GM19023 (cell line): ENCODE results near the gene GRID1.

Experiments
- ATAC-seq: cut with Tn5 transposase; IDR thresholded peaks from one replicate; pipeline ENCODE4 v1.9.1; 2021; ENCODE audit warnings: mild to moderate bottlenecking, moderate library complexity; ENCODE audit not compliant: unreplicated experiment

The GRID1 gene

DNA sequence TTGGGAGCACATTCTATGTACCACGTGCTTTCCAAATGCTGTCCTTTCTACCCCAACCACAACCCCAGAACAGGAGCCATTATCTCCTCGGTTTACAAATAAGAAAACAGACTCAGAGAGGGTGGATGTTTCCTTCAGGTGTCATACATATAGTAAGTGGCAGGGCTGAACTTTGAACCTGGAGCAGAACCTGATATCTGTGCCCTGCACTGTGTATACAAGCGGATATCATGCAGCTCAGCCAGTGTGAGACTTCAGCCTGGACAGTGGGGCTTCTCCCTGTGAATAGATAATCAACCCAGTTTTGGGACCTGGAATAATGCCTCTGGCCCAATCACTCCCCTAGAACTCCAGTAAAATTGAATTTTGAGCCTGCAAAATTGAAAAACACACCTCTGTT lies 341.1 kb downstream of the GRID1 start:
- no peak for ATAC-seq

DNA sequence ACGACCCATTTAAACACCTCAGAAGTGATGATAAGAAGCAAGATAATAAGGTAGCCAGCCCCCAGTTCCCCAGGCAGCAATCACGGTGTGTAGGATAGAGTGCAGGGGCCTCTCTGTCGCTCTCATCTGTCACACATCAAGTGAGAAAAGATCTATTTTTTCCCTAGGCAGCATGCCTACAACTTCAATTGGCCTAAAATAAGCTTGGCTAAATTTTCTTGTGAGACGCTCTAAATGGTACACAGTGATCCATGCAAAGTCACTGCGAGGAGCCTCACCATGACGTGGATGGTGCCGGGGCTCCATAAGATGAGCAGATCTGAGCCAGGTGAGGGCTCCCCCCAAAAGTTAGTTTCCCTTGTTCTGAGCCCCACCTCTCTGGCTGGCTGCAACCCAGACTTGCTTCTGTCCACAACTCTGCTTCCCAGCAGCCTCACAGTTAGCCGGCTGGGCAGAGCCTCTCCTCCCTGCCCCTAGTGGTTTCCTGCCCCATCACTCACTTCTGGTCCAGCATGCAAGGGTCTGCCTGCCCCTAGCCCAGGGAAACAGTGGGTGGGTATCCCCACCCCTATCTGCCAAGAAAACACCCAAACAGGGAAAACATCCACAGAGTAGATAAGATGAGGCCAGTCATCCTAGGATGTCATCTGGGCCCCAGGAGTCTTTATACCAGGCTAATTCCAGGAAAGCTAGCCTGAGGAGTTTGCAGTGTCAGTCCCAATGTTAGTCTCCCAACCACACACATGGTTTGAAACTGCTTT lies 342.1 kb downstream of the GRID1 start:
- ATAC-seq: no peak

DNA sequence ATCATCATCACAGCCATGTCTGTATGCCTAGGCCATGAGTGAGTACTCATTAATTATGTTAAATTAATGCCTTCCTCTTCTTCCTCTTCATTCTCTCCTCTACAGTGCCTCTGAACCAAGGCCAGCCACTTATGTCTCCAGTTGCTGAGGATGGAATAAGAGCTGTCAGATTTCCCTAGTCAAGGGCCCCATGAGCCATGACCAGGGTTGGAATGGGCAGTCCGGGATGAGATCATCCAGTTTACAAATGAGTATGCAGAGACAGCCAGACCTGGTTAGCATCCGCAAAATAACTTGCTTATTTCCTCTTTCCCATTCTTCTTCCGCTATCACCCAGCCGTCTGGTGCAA lies 342.7 kb downstream of the GRID1 start:
- no peak for ATAC-seq

DNA sequence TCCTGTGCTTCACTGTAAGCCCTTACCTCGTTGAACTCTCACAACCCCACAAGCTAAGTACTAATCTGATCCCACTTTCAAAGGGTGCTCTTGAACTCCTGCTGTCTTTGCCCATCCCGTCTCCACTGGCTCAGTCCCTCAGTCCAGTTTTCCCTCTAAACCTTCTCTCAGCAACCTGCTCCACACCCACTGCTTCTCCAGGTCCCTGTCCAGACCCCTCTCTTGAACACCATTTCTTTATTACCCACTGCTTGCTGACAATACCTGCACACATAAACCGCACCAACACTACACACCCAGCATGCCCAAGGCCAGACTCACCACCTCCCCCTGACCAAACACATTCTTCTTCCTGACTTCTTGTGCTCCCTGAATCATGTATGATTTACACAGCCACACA lies 343.3 kb downstream of the GRID1 start:
- no peak for ATAC-seq

DNA sequence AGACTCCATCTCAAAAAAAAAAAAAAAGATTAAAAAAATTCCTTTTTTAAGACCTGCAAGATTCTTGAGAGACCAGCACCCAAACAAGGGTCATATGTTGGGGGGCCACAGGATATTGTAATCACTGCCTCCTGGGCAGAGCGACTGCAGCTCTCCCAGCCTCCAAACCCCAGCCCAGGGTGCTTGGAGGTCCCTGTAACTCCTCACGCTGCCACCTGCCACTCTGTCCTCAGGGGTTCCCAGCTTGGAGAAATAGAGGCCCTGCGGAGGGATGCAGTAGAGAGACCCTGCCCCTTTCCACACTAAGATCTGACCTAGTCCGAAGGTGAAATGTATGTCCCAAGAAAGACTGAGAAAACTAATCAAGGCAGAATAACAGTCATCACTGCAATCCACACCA lies 343.7 kb downstream of the GRID1 start:
- ATAC-seq: no peak

DNA sequence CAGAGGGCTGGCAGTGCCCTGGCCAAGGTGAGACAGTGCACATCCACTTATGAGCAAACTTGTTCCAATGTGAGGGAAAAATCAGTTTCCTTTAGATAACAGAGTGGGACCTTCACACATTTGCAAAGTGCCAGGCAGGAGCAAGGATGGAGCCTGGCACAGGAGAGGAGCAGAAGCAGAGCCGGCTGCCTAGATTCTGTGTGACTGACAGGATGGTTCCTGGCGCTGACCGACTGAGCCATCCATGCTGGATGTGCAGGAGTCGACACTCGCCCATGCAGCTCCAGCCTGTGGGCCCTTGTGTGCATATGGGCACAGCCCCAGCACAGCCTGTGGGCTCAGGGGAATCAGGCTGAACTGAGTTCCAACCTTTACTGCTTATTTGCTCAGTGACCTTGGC lies 346.5 kb downstream of the GRID1 start:
- ATAC-seq: no peak

DNA sequence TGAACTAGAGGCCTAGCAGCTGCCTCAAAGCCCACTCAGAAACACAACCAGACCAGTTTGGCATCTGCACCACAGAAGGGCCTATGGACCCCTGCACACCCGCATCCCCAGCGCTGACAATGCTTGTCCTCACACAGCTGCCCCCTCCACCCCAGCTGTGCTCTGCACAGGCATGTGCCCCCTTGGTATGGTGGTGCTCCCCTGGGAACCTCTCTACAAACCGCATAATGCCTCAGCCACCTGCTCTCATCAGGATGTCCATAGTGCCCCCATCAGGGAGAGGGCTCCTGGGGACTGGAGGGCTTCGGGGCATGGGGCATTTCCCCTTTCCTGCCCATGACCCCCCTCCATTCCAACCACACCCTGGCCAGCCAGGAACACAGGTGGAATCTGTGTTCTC lies 347.5 kb downstream of the GRID1 start:
- no peak for ATAC-seq

DNA sequence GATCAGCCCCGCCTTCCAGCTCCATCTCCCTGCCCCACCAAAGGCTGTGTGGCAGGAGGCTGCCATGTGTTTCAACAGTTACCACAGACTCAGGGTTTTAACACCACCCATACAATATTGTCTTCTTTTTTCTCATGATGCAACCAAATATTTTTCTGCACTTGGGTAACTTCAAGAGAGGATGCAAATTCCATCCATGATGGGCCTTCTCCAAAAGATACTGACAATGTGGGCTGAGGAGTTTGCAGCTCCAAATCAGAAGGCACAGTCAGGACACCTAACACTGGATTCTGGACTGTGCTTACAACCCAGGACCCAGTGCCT lies 347.9 kb downstream of the GRID1 start:
- no peak for ATAC-seq

DNA sequence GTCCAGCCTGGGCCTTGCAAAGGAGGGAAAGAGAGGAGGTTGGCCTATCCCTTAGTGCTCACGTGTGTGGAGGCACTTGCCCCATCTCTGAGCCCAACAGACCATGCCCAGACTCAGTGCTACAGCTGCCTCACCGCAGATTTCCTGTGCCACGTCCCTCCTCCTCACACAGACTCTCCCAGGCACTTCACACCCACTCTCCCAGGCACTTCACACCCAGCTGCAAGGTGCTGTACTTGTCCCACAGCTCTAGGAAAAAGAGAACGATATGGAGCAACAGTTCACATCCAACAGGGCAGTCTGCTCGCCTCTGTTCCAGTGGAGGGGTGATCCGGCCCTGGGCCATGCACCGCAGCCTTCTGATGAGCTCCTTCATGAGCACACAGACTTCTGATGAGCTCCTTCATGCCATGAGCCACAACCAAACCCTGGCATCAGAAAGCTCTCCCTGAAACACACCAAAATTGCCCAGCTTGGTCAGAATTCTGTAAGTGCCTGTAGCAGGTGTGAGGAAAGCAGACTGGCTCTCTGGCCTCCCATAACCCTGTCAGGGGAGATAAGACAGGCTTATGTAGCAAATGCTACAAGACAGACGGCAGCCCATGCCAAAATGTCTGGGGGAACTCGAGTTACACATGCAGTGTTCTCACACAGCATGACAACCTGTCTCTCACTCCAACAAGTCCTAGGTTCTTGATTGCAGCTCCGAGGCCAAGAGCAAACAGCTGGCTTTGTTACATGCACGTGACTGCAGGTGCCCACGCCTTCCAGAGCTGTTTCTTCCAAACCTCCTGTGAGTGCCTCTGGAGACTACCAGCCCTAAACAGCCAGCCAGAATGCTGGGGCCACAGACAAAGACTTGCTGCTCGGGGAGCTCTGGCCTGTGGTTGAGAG lies 348.5 kb downstream of the GRID1 start:
- ATAC-seq: no peak

DNA sequence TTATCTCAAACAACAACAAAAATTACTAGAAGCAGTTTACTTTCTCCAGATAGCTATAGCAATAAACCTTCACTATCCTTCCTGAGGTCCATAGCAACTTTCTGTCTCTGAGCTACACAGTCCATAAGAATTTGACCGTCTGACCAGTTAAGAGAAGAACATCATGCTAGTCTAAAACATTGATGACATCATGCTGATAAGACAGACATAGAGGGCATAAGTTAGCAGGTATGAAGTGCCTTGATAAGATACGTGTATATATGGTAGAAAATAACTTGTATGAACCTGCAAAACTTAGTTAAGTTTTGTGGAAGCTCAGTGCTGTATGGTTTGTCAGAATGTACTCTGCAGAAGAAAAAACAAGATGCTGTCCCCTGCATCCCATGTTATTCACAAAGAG lies 353.0 kb downstream of the GRID1 start:
- no peak for ATAC-seq

DNA sequence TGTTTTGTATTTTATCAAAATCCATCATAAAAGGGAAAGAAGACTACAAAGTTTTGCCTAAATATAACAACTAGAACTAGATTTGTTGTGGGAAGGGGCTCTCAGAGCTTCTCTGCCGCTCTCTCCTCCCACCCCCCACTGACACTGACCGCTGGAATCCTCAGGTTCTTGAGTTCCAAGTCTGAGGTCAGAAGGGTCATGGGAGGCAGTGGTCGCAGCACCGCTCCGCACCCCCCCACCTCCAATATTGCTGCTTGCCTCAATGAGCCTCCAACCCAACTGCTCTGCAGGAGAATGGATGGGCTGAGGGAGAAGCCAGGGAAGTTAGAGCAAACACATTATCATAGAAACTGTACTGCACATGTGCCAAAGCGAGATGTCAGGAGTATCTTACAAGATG lies 359.4 kb downstream of the GRID1 start:
- no peak for ATAC-seq

DNA sequence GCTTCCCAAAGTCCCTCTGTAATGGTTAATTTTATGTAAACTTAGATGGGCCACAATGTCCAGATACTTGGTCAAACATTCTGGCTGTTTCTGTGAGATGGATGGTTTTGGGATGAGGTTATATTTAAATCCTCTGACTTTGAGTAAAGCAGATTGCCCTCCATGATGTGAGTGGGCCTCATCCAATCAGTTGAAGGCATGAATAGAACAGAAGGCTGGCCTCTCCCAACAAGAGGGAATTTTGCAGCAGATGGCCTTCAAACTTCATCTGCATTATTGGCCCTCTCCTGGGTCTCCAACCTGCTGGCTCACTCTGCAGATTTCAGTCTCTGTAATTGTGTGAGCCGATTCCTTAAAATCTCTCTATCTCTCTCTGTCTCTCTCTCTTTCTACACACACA lies 362.3 kb downstream of the GRID1 start:
- no peak for ATAC-seq

DNA sequence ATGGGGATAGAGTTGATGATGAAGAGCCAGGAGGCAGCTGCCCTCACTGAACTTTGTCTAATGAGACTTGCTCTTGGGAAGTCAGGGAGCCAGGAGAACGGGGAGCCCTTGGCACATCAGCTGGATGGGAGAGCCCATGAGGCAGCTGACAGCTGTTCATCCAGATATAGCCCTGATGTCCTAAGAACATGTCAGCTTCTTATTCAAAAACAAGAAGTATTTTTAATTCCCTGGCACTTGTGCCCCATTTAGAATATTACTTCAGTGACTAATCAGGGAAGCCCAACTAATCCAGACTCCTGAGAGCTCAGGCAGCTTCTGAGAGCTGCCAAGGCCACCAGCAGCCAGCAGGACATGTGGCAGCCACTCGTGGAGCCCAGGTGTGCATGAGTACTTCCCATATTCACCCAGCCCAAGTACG lies 363.4 kb downstream of the GRID1 start:
- ATAC-seq: no peak

DNA sequence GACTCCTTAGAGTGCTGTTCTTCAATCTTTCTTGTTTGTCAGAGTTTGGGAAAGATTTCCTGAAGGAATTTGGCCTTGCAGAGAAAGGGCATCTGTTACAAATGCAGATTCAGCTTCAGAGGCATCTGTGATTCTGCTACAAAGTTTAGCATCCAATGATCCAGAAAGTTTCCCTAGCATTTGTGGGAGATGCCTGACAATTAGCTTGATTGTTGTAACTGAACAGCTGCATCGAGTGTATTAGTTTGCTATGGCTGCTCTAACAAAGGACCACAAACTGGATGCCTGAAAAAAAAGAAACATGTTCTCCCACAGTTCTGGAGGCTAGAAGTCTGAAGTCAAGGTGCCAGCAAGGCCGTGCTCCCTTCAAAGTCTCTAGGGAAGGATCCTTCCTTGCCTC lies 365.1 kb downstream of the GRID1 start:
- no peak for ATAC-seq

DNA sequence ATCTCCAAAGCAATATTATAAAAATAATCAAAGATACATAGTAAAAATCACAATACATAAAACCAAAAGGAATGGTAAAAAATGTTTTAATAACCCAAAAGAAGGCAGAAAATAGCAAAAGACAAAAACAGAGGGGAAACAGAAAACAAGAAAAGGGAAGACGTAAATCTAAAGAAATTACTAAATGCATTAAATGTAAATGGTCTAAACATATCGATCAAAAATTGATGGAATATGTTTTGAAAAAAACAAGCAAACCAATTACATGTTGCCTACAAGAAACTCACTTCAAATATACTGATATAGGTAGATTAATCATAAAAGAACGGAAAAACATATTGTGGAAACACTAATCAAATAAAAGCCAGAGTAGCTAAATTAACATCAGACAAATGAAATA lies 369.1 kb downstream of the GRID1 start:
- ATAC-seq: no peak

DNA sequence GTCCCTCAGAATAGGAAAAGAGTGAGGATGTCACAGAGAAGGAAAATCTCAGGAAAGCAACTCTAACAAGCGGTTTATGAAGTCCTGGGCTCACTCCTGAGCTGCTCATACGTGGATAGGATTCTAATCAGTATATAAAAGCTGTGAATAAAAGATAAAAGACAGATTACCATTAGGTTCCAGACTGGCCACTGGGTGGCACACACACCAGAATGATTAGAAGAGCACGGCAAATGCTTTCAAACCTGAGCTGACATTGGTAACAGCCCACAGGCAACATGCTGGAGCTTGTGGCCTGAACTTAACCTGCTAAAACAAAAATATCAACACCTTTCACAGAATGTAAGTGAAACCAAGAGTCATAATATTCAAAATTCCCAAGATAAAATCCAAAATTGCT lies 370.8 kb downstream of the GRID1 start:
- no peak for ATAC-seq

DNA sequence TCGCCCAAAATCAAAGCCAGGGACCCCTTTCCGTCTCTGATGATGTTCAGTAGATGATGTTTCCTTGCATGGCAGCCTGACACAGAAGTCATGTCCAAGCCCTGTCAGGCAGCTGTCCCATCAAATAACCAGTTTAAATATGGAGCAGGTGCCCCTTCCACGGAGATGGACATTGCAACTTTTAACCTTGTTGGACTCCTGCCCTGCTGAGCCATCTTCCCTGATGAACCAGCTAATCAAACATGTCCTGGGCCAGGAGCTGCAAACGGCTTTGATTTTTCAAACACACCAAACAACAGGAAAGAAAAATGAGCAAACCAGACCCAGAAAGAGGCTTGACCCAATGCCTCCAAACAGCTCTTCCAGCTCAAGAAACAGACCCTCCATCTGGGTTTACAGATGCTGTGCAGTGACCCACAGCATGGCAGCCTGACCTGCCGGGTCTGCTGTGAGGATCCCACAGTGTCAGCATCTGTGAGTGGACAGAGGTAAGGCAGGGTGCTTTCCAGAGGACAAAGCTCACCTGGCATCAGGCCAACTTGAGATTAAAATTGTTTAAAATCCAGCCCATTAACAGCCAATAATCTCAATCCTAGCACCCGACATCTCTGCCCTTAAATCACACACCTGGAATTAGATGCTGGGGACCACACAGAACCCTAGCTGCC lies 372.6 kb downstream of the GRID1 start:
- no peak for ATAC-seq

DNA sequence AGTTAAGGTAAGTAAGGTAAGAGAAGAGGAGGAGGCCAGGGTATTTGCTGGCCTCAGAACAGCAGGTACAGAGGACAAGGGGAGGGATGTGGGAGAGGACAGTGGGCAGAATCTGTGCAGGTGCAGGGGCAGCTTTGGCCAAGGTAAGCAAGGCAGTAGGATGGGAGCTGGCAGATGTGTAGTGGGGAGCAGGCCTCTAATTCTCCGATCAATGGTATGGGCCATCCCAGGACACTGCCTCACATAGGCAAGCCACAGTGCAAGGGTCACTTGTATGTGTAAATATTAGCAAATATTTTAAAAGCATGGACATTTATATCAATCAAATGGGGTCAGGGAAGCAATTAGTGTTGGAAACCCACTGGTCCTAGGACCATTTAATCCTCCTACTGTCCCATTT lies 373.5 kb downstream of the GRID1 start:
- ATAC-seq: no peak

DNA sequence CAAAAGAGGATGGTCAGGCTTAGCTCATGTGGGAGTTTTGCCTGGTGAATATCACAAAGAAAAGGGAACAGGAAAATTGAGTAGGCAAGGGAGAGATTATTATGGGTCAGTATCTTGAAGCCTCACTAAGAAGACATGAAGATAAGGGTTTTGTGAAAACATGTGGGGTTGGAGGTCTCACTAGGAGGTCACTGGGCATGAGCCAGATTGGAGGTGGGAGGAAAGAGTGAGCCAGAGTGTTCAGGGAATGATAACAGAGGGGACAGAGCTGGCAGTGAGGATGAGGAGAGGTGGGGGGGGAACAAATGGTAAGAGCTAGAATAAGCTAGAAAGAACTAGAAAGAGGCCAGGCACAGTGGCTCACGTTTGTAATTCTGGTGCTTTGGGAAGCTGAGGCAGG lies 374.3 kb downstream of the GRID1 start:
- no peak for ATAC-seq

DNA sequence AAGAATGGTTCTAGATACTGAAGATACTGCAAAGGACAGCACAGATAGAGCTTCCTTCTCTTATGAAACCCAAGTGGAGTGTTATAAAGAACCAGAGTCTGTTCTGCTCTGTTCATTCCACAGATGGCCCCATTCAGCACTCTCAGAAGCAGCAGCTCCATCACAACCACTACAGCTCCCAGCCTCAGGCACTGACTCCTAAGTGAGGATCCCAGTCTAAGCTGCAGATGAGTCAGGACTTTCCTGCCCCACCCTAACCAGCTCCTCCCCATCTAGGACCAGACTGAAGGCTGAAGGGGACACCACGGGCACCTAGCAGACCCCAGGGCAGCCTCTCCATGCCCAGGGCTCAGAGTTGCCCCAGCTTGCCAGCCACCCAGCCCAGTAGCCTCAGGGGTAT lies 379.8 kb downstream of the GRID1 start:
- ATAC-seq: no peak

DNA sequence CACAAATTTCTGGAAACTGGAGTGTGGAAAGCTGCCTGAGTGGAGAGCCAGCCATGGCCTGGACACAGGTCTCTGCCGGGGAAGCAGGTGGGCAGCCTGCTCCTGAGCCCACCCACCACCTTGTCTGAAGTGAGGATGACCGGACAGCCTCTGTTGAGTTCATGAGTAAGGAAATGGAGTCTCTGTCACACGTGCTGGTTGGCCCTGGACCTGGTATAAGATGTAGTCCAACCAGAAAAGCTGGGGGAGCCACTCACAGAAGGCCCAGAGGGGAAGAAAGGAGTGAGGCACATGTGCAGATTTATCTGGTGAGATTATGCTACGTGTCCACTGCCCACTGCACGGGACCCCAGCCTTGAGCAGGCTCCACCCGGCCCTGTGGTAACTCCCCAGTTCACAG lies 383.5 kb downstream of the GRID1 start:
- ATAC-seq: no peak

DNA sequence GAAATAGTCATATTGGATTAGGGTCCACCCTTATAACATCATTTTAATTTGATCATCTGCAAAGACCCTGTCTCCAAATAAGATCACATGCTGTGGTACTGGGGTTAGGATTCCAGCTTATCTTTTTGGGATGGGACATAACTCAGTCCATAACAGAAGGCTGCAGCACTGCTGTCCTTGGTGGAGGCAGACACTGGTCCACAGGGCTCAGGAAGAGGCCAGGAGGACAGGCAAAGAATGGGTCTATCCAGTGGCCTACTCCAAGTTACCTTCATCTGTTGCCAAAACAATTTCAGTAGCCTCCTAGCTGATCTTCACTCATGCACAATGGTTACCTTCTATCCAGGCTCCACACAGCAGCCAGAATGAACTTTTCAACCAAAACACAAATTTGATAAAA lies 387.0 kb downstream of the GRID1 start:
- ATAC-seq: no peak
